ENCODE data around the gene PAK6. TPM values are rescaled to one million over a fixed set of nuclear protein-coding genes. Genes with fewer than 3 reads are reported as not detected.
A peak's percentile ranks its signal among the peaks of the same experiment; 100 is the strongest.

Gene PAK6
- total RNA-seq, 1 experiment from 2014 or later, result 0.84 TPM

DNA sequence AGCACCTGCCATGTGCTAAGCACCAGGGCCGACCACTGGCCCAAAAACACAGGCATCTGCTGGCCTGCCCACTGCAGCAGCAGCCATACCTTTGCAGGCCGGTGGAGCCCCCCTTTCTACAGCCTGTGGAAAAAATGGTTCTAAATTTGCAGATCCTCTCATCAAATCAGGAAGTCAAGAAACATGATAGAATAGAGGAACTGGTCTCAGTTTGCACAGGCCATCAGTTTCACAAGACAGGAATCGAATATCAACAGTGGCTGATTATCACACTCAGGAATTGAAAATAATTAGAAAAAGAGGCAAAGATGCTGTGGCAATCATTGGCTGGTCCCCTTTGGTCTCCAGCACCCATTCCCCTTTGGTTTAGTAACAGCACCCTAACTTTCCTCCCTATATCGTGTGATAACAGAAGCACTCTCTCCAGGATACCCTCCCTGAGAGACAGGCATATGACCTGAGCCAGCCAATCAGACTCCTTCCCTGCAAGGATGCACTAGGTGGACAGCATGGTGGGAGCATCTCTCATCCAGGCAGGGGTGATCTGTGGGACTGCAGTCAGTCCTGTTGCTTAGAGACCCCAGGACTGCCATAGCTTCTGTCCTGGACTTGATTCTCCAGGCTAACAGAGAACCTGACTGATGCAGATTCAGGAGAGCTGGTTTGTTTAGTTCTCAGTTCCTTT, 3.5 kb upstream of the PAK6 start:
- H3K36me3 ChIP-seq (ENCODE audit: insufficient read depth, low read length, poor library complexity, severe bottlenecking), result no peaks in the 10 kb centered on the region
- no TSS peak for BruUV-seq (replicated peaks)
- H3K4me1 ChIP-seq (ENCODE audit: insufficient read depth, low read length, poor library complexity, severe bottlenecking), result peaks cover 9% of the 10 kb centered on the region
- H3K9me3 ChIP-seq (ENCODE audit: low read depth, low read length, poor library complexity, severe bottlenecking), result no peaks in the 10 kb centered on the region
- intact Hi-C loops (cut with micrococcal nuclease; ENCODE audit: unreplicated experiment), result no loop called here
- no peak for TF ChIP-seq EZH2 (IDR thresholded peaks at IDR 0.05; ENCODE audit: borderline replicate concordance, low read depth, low read length, poor library complexity, severe bottlenecking)
- TF ChIP-seq, protein P1, sequence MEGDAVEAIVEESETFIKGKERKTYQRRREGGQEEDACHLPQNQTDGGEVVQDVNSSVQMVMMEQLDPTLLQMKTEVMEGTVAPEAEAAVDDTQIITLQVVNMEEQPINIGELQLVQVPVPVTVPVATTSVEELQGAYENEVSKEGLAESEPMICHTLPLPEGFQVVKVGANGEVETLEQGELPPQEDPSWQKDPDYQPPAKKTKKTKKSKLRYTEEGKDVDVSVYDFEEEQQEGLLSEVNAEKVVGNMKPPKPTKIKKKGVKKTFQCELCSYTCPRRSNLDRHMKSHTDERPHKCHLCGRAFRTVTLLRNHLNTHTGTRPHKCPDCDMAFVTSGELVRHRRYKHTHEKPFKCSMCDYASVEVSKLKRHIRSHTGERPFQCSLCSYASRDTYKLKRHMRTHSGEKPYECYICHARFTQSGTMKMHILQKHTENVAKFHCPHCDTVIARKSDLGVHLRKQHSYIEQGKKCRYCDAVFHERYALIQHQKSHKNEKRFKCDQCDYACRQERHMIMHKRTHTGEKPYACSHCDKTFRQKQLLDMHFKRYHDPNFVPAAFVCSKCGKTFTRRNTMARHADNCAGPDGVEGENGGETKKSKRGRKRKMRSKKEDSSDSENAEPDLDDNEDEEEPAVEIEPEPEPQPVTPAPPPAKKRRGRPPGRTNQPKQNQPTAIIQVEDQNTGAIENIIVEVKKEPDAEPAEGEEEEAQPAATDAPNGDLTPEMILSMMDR (conservative IDR thresholded peaks at IDR 0.05; ENCODE audit: low read depth, low read length), result no peak
- H3K27me3 ChIP-seq (replicated peaks; ENCODE audit: insufficient read depth, low read depth, low read length, poor library complexity), result no peaks in the 10 kb centered on the region
- no peak overlapping the region for H3K27ac ChIP-seq (ENCODE audit: low read depth, low read length, poor library complexity, severe bottlenecking)
- no peak for DNase-seq (ENCODE audit: low spot score)
- H3K4me3 ChIP-seq (ENCODE audit: low read depth, low read length, poor library complexity, severe bottlenecking), result no peak overlapping the region
- POLR2A ChIA-PET (ENCODE audit: low non-redundant PET), result no interaction called here
- CTCF ChIA-PET, result no interaction called here

DNA sequence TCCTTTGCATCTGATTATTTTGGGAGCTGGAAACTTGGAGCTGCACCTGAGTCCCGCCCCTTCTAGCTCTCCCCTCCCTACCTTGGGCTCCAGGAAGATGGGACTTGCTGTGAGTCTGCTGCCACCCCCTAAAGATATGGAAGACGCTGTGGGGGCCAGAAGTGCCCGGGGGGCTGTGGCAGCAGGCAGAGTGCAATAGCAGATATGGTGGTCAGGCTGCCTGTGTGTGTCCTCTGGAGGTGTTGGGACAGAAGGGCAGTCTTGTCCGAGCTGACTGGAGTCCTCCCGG, 485 bp downstream of the PAK6 start:
- ChIA-PET POLR2A (ENCODE audit: low non-redundant PET) (no interaction called here), CTCF (no interaction called here)
- H3K9me3 ChIP-seq (ENCODE audit: low read depth, low read length, poor library complexity, severe bottlenecking), result no peaks in the 10 kb centered on the region
- no TSS peak for BruUV-seq (replicated peaks)
- DNase-seq (ENCODE audit: low spot score), result no peak
- H3K4me3 ChIP-seq (ENCODE audit: low read depth, low read length, poor library complexity, severe bottlenecking), result peak overlapping the region; percentile 38
- TF ChIP-seq, protein P1 (conservative IDR thresholded peaks at IDR 0.05; ENCODE audit: low read depth, low read length), result no peak
- TF ChIP-seq EZH2 (IDR thresholded peaks at IDR 0.05; ENCODE audit: borderline replicate concordance, low read depth, low read length, poor library complexity, severe bottlenecking), result no peak
- intact Hi-C loops (cut with micrococcal nuclease; ENCODE audit: unreplicated experiment), result no loop called here
- no peaks in the 10 kb centered on the region for H3K27me3 ChIP-seq (replicated peaks; ENCODE audit: insufficient read depth, low read depth, low read length, poor library complexity)
- H3K36me3 ChIP-seq (ENCODE audit: insufficient read depth, low read length, poor library complexity, severe bottlenecking), result no peaks in the 10 kb centered on the region
- peaks cover 9% of the 10 kb centered on the region for H3K4me1 ChIP-seq (ENCODE audit: insufficient read depth, low read length, poor library complexity, severe bottlenecking)
- no peak overlapping the region for H3K27ac ChIP-seq (ENCODE audit: low read depth, low read length, poor library complexity, severe bottlenecking)

- TF ChIP-seq EZH2 (IDR thresholded peaks at IDR 0.05; ENCODE audit: borderline replicate concordance, low read depth, low read length, poor library complexity, severe bottlenecking), result no peak
- TF ChIP-seq, protein P1 (conservative IDR thresholded peaks at IDR 0.05; ENCODE audit: low read depth, low read length), result no peak
- Histone ChIP-seq H3K4me1 (ENCODE audit: insufficient read depth, low read length, poor library complexity, severe bottlenecking) (peaks cover 9% of the 10 kb centered on the region), H3K4me3 (ENCODE audit: low read depth, low read length, poor library complexity, severe bottlenecking) (peak overlapping the region; percentile 38), H3K36me3 (ENCODE audit: insufficient read depth, low read length, poor library complexity, severe bottlenecking) (no peaks in the 10 kb centered on the region), H3K27ac (ENCODE audit: low read depth, low read length, poor library complexity, severe bottlenecking) (no peak overlapping the region), H3K9me3 (ENCODE audit: low read depth, low read length, poor library complexity, severe bottlenecking) (no peaks in the 10 kb centered on the region), H3K27me3 (replicated peaks; ENCODE audit: insufficient read depth, low read depth, low read length, poor library complexity) (no peaks in the 10 kb centered on the region)
- CTCF ChIA-PET, result interaction anchor here (0.5 to 1.5 kb wide), 2 partner anchors 39 to 206 kb away, joined by 4 read pairs; no protein-coding TSS in a partner anchor
- no peak for DNase-seq (ENCODE audit: low spot score)
- intact Hi-C loops (cut with micrococcal nuclease; ENCODE audit: unreplicated experiment), result no loop called here
- BruUV-seq (replicated peaks), result no TSS peak
- POLR2A ChIA-PET (ENCODE audit: low non-redundant PET), result interaction anchor here (0.6 kb wide), 1 partner anchor 13 kb away, joined by 3 read pairs; no protein-coding TSS in a partner anchor
Observed at GRCh38 chr15:40239693-40240618, 1.1 kb downstream of the PAK6 start.
